PC-3 (cell line): ENCODE data around the gene MIPOL1. TPM values are rescaled to one million over a fixed set of nuclear protein-coding genes. Genes with fewer than 3 reads are reported as not detected.
"Not testable (repeated sequence)": the region's sequence is repeated elsewhere in the genome, so short reads cannot be mapped to it uniquely, and the experiment has no call there.

Source experiments
- ATAC-seq: fragments of 200-7000 bp; cut with Tn5 transposase; 2 replicates; pipeline ENCODE4 v1.9.1; 2020; ENCODE audit warnings: mild to moderate bottlenecking, moderate library complexity
- BruUV-seq: library from RNA; stranded (reverse); fragments of 400-500 nt; replicated peaks from 2 replicates; lab custom pipeline; 2021; lab: Mats Ljungman, UMichigan
- CTCF ChIA-PET: fragments of 300-600 bp; sonication (Branson Sonifier 250); formaldehyde crosslinking; loops from one replicate; lab custom pipeline; 2022; ENCODE audit warnings: antibody characterized with exemption; lab: Charles Lee
- POLR2A ChIA-PET: fragments of 300-600 bp; sonication (Branson Sonifier 250); formaldehyde crosslinking; loops from one replicate; lab custom pipeline; 2022; ENCODE audit warnings: antibody characterized with exemption; ENCODE audit not compliant: unreplicated experiment; lab: Charles Lee
- DNase-seq: peaks from one replicate; pipeline ENCODE4 v3.0.0-alpha.2; 2015
- H2AFZ ChIP-seq: fragments of 300-600 bp; sonication (generic); 2 replicates; pipeline ENCODE4 v1.6.0; 2016; ENCODE audit warnings: antibody characterized with exemption, low read length
- H3F3A ChIP-seq: fragments of 300-600 bp; sonication (generic); one replicate; pipeline ENCODE4 v1.6.0; 2017; ENCODE audit warnings: antibody characterized with exemption, low read length, control low read depth, mild to moderate bottlenecking; ENCODE audit not compliant: unreplicated experiment
- H3K27ac ChIP-seq: fragments of 300-600 bp; sonication (generic); 2 replicates; pipeline ENCODE4 v1.5.1; 2016; ENCODE audit warnings: mild to moderate bottlenecking, low read length
- H3K27me3 ChIP-seq: fragments of 300-600 bp; sonication (generic); 2 replicates; pipeline ENCODE4 v1.6.1; 2016; ENCODE audit warnings: low read length, mixed read lengths
- H3K36me3 ChIP-seq: fragments of 300-600 bp; sonication (generic); 2 replicates; pipeline ENCODE4 v1.6.1; 2016; ENCODE audit warnings: low read depth, mixed run types, low read length, mixed read lengths
- H3K4me1 ChIP-seq: fragments of 300-600 bp; sonication (generic); 2 replicates; pipeline ENCODE4 v1.5.1; 2016; ENCODE audit warnings: low read length; ENCODE audit not compliant: insufficient read depth
- H3K4me2 ChIP-seq: fragments of 300-600 bp; sonication (generic); 2 replicates; pipeline ENCODE4 v1.6.0; 2016; ENCODE audit warnings: low read length
- H3K4me3 ChIP-seq: fragments of 300-600 bp; sonication (generic); 2 replicates; pipeline ENCODE4 v1.5.1; 2016; ENCODE audit warnings: mild to moderate bottlenecking, low read length, mixed read lengths
- H3K79me2 ChIP-seq: fragments of 300-600 bp; sonication (generic); 2 replicates; pipeline ENCODE4 v1.6.1; 2017; ENCODE audit warnings: low read length, mixed read lengths
- H3K9ac ChIP-seq: fragments of 300-600 bp; sonication (generic); 2 replicates; pipeline ENCODE4 v1.6.0; 2016; ENCODE audit warnings: mild to moderate bottlenecking, low read length
- H3K9me2 ChIP-seq: fragments of 300-600 bp; sonication (generic); replicated peaks from 2 replicates; pipeline ENCODE4 v1.6.1; 2016; ENCODE audit warnings: mixed run types, low read length, mixed read lengths
- H3K9me3 ChIP-seq: fragments of 300-600 bp; sonication (generic); 2 replicates; pipeline ENCODE4 v1.6.1; 2016; ENCODE audit warnings: low read length, mixed read lengths
- H4K20me1 ChIP-seq: fragments of 300-600 bp; sonication (generic); 2 replicates; pipeline ENCODE4 v1.6.1; 2016; ENCODE audit warnings: low read length, mixed read lengths
- EZH2 ChIP-seq: fragments of 300-600 bp; sonication (generic); IDR thresholded peaks from one replicate; pipeline ENCODE4 v1.6.1; 2017; ENCODE audit warnings: antibody characterized with exemption, mild to moderate bottlenecking, low read length; ENCODE audit not compliant: unreplicated experiment
- EZH2phosphoT487 ChIP-seq: fragments of 300-600 bp; sonication (generic); IDR thresholded peaks from 2 replicates; pipeline ENCODE4 v1.6.1; 2018; ENCODE audit warnings: mild to moderate bottlenecking, antibody characterized with exemption, low read length, borderline replicate concordance
- intact Hi-C: fragments of 100-400 bp; cut with micrococcal nuclease; formaldehyde crosslinking; loops from 2 replicates; pipeline ENCODE4 v1.9.0; 2023
- total RNA-seq: library from RNA; depleted of rRNA; stranded (reverse); fragments of >200 nt; gene quantifications from 2 replicates; pipeline ENCODE4 v1.2.3, GENCODE V29; 2014
- TF ChIP-seq, protein P1 (sequence below): fragments of 300-600 bp; sonication (generic); conservative IDR thresholded peaks from 2 replicates; pipeline ENCODE4 v1.5.1; 2017; ENCODE audit warnings: antibody characterized with exemption, low read depth, mild to moderate bottlenecking, low read length

The MIPOL1 gene
- total RNA-seq, 1 experiment from 2014 or later: 22.5 TPM

DNA sequence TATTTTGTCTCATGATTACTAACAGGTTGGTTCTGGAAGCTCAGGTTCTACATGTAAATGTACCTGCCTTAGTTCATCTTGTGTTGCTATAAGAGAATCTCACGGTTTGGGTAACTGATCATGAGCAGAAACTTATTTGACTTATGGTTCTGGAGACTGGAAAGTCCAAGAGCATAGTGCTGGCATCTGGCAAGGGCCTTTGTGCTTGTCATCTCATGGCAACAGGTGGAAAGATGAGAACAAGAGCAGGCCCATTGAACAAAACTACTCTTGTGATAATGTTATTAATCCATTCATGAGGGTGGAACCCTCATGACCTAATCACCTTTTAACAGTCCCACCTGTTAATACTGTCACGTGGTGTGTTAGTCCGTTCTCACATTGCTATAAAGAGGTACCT is 23.3 kb downstream of the MIPOL1 start:
- Histone ChIP-seq H3K4me2 (no peak overlapping the region), H3K4me1 (peaks cover 10% of the 10 kb centered on the region), H3K4me3 (no peak overlapping the region), H3K9me3 (0 out of 2 replicates have a peak, but pooled peaks cover 5% of the 10 kb centered on the region), H3K79me2 (peaks cover 6% of the 10 kb centered on the region; the same call in 1 of the 2 replicates), H2AFZ (no peak overlapping the region), H3K9me2 (no peaks in the 10 kb centered on the region), H3K27ac (no peak overlapping the region), H3F3A (no peaks in the 10 kb centered on the region), H4K20me1 (no peaks in the 10 kb centered on the region), H3K36me3 (peaks cover 17% of the 10 kb centered on the region; the same call in 1 of the 2 replicates), H3K9ac (no peak overlapping the region), H3K27me3 (no peaks in the 10 kb centered on the region)
- ATAC-seq: no peak
- DNase-seq: no peak
- POLR2A ChIA-PET: no interaction called here
- intact Hi-C loops: no loop called here
- CTCF ChIA-PET: interaction anchor here (0.7 kb wide), 1 partner anchor 504 kb away, joined by 3 read pairs; no protein-coding TSS in a partner anchor
- TF ChIP-seq EZH2phosphoT487 (no peak), EZH2 (no peak)
- TF ChIP-seq, protein P1, sequence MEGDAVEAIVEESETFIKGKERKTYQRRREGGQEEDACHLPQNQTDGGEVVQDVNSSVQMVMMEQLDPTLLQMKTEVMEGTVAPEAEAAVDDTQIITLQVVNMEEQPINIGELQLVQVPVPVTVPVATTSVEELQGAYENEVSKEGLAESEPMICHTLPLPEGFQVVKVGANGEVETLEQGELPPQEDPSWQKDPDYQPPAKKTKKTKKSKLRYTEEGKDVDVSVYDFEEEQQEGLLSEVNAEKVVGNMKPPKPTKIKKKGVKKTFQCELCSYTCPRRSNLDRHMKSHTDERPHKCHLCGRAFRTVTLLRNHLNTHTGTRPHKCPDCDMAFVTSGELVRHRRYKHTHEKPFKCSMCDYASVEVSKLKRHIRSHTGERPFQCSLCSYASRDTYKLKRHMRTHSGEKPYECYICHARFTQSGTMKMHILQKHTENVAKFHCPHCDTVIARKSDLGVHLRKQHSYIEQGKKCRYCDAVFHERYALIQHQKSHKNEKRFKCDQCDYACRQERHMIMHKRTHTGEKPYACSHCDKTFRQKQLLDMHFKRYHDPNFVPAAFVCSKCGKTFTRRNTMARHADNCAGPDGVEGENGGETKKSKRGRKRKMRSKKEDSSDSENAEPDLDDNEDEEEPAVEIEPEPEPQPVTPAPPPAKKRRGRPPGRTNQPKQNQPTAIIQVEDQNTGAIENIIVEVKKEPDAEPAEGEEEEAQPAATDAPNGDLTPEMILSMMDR: no peak
- BruUV-seq: no TSS peak

DNA sequence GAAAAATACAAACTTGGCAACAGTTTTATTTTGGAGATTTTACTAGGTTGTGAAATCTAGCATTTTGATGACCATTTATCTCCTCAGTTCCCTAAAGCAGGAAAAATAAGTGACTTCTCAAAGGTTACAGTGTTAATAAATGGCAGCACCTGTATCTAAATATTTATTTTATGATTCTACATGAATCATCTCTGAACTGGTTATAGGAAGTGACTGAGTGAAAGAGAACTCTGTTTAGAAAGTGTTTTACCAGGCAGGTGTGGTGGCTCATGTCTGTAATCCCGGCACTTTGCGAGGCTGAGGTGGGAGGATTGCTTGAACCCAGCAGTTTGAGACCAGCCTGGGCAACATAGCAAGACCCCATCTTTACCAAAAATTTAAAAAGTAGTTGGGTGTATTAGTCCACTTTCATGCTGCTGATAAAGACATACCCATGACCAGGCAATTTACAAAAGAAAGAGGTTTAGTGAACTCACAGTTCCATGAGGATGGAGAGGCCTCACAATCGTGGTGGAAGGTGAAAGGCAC is 26.3 kb downstream of the MIPOL1 start:
- CTCF ChIA-PET: no interaction called here
- DNase-seq (peak; percentile 89), ATAC-seq (peak; percentile 98)
- Histone ChIP-seq H3K4me3 (no peak overlapping the region), H3K9ac (no peak overlapping the region), H2AFZ (no peak overlapping the region), H3F3A (no peaks in the 10 kb centered on the region), H3K79me2 (peaks cover 6% of the 10 kb centered on the region; the same call in 1 of the 2 replicates), H3K9me2 (no peaks in the 10 kb centered on the region), H3K4me1 (peaks cover 10% of the 10 kb centered on the region), H3K9me3 (0 out of 2 replicates have a peak, but pooled peaks cover 5% of the 10 kb centered on the region), H3K36me3 (peaks cover 17% of the 10 kb centered on the region; the same call in 1 of the 2 replicates), H3K4me2 (peak overlapping the region; percentile 46), H3K27ac (peak overlapping the region; percentile 64), H4K20me1 (no peaks in the 10 kb centered on the region), H3K27me3 (no peaks in the 10 kb centered on the region)
- intact Hi-C loops: loop anchor here (2.0 kb wide), 1 partner anchor 21 kb away; no protein-coding TSS in a partner anchor
- no TSS peak for BruUV-seq
- TF ChIP-seq, protein P1: no peak
- no peak for TF ChIP-seq EZH2
- no peak for TF ChIP-seq EZH2phosphoT487
- POLR2A ChIA-PET: no interaction called here

DNA sequence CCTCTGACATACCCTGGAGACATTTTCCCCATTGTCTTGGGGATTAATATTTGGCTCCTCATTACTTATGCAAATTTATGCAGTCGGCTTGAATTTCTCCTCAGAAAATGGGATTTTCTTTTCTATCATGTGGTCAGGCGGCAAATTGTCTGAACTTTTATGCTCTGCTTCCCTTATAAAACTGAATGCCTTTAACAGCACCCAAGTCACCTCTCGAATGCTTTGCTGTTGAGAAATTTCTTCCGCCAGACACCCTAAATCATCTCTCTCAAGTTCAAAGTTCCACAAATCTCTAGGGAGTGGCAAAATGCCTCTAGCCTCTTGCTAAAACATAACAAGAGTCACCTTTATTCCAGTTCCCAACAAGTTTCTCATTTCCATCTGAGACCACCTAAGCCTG is 27.9 kb downstream of the MIPOL1 start:
- H3K36me3 ChIP-seq: peaks cover 17% of the 10 kb centered on the region; the same call in 1 of the 2 replicates
- H2AFZ ChIP-seq, H3K9me2 ChIP-seq, ATAC-seq, H3K27me3 ChIP-seq, H3K9ac ChIP-seq, BruUV-seq, POLR2A ChIA-PET, H4K20me1 ChIP-seq, H3F3A ChIP-seq, H3K4me1 ChIP-seq, H3K4me3 ChIP-seq, H3K79me2 ChIP-seq, CTCF ChIA-PET, H3K4me2 ChIP-seq, DNase-seq, H3K9me3 ChIP-seq, H3K27ac ChIP-seq: not testable (repeated sequence)
- intact Hi-C loops: loop anchor here (2.0 kb wide), 1 partner anchor 23 kb away; no protein-coding TSS in a partner anchor
